HepG2 (cell line): ENCODE results near the gene LY6G5B. TPM values are rescaled to one million over a fixed set of nuclear protein-coding genes. Genes with fewer than 3 reads are reported as not detected.
A peak's percentile ranks its signal among the peaks of the same experiment; 100 is the strongest.

Experiments
- AHDC1 ChIP-seq: sonication (generic); formaldehyde crosslinking; IDR thresholded peaks from 2 replicates; pipeline ENCODE4 v1.5.1; 2020; ENCODE audit warnings: mild to moderate bottlenecking, missing genetic modification reagents, borderline replicate concordance
- CAMTA2 ChIP-seq: sonication (generic); formaldehyde crosslinking; IDR thresholded peaks from 2 replicates; pipeline ENCODE4 v1.4.0; 2020; ENCODE audit warnings: mild to moderate bottlenecking, missing genetic modification reagents, borderline replicate concordance
- IRF2 ChIP-seq: IDR thresholded peaks from 2 replicates; pipeline ENCODE4 v1.6.1; 2018; ENCODE audit warnings: missing genetic modification reagents, missing compliant biosample characterization
- NAIF1 ChIP-seq: sonication (generic); formaldehyde crosslinking; IDR thresholded peaks from 2 replicates; pipeline ENCODE4 v1.5.0; 2020; ENCODE audit warnings: mild to moderate bottlenecking, missing genetic modification reagents, borderline replicate concordance
- NR0B2 ChIP-seq: sonication (generic); formaldehyde crosslinking; IDR thresholded peaks from 2 replicates; pipeline ENCODE4 v1.4.0; 2020; ENCODE audit warnings: mild to moderate bottlenecking, missing genetic modification reagents
- THAP9 ChIP-seq: sonication (generic); formaldehyde crosslinking; IDR thresholded peaks from 2 replicates; pipeline ENCODE4; 2020; ENCODE audit warnings: missing genetic modification reagents, mild to moderate bottlenecking, borderline replicate concordance
- ZBTB25 ChIP-seq: IDR thresholded peaks from 2 replicates; pipeline ENCODE4 v1.6.1; 2018; ENCODE audit warnings: missing genetic modification reagents
- ZBTB26 ChIP-seq: IDR thresholded peaks from 2 replicates; pipeline ENCODE4 v1.6.1; 2016; ENCODE audit warnings: missing compliant biosample characterization, missing genetic modification reagents, borderline replicate concordance
- ZBTB8A ChIP-seq: sonication (generic); formaldehyde crosslinking; IDR thresholded peaks from 2 replicates; pipeline ENCODE4 v1.4.0; 2020; ENCODE audit warnings: mild to moderate bottlenecking, low read depth, missing genetic modification reagents, borderline replicate concordance
- ZFP1 ChIP-seq: IDR thresholded peaks from 2 replicates; pipeline ENCODE4 v1.6.1; 2016
- ZNF260 ChIP-seq: sonication (generic); formaldehyde crosslinking; IDR thresholded peaks from 2 replicates; pipeline ENCODE4 v1.4.0; 2020; ENCODE audit warnings: missing genetic modification reagents, low read depth, mild to moderate bottlenecking, borderline replicate concordance
- ZNF296 ChIP-seq: sonication (generic); formaldehyde crosslinking; conservative IDR thresholded peaks from 2 replicates; pipeline ENCODE4 v1.5.0; 2020; ENCODE audit warnings: mild to moderate bottlenecking, missing genetic modification reagents
- ZNF501 ChIP-seq: sonication (generic); formaldehyde crosslinking; IDR thresholded peaks from 2 replicates; pipeline ENCODE4 v1.5.1; 2020; ENCODE audit warnings: mild to moderate bottlenecking, moderate library complexity, missing genetic modification reagents
- polyA plus RNA-seq, 8 experiments: library from polyadenylated mRNA; depleted of rRNA in 3 of 8; stranded (reverse) in 7 of 8; unstranded in 1 of 8; fragments of >200 nt; fragmentation: Illumina TruSeq in 4 of 8; extraction: Trizol in 4 of 8; gene quantifications; 2 replicates each; pipeline versions ENCODE4 v1.2.1 to v1.2.3, GENCODE V29; 2011 to 2016; ENCODE audit warnings: low read depth in 4 of 8, missing spikeins in 1 of 8, mixed read lengths in 1 of 8; ENCODE audit not compliant: insufficient read depth in 1 of 8
- total RNA-seq, 5 experiments: library from RNA; depleted of rRNA; stranded (reverse); fragments of >200 nt; fragmentation: Illumina TruSeq; extraction: Trizol; gene quantifications; 2 replicates each; pipeline ENCODE4 v1.2.3, GENCODE V29; 2016; ENCODE audit warnings: low read depth in 1 of 5

Gene LY6G5B
- total and polyA plus RNA-seq, 2 of the 13 experiments (the other 11 are each of a cell fraction or from before 2014, with no cell fraction given): 7.8 to 15.7 TPM

- TF ChIP-seq AHDC1 (CRISPR knock-in tag) (peak; percentile 91; the same call in 1 of the 2 replicates), ZNF501 (CRISPR knock-in tag) (peak; percentile 88), ZBTB8A (CRISPR knock-in tag) (peak; percentile 73; the same call in 1 of the 2 replicates), NAIF1 (CRISPR knock-in tag) (peak; percentile 90; the same call in 1 of the 2 replicates), ZBTB25 (CRISPR knock-in tag) (peak; percentile 89; the same call in 1 of the 2 replicates), ZBTB26 (peak; percentile 92), CAMTA2 (CRISPR knock-in tag) (peak; percentile 79; the same call in 1 of the 2 replicates), ZFP1 (CRISPR knock-in tag) (peak; percentile 90; the same call in 1 of the 2 replicates), ZNF260 (CRISPR knock-in tag) (no peak), IRF2 (CRISPR knock-in tag) (peak; percentile 93), ZNF296 (CRISPR knock-in tag) (no peak), NR0B2 (no peak; the same call in 1 of the 2 replicates), THAP9 (CRISPR knock-in tag) (peak; percentile 40; the same call in 1 of the 2 replicates)
These were observed 14.2 kb upstream of the LY6G5B start, which contains the start of gene APOM (continued) for GRCh38 chr6:31655349-31656237.
